Stimulated activated CD8-positive, alpha-beta memory T cell treated with anti-CD3 and anti-CD28 coated beads, Interleukin-15, amount 100 ng/mL, for 24 hours (primary cell): ENCODE measurements around the gene APOBEC3B.
"Not testable (repeated sequence)": the region's sequence is repeated elsewhere in the genome, so short reads cannot be mapped to it uniquely, and the experiment has no call there.

ENCODE experiments used
- DNase-seq: peaks from one replicate; pipeline ENCODE4 v3.0.0-alpha.2; 2020; ENCODE audit warnings: low read depth

APOBEC3B gene

DNA sequence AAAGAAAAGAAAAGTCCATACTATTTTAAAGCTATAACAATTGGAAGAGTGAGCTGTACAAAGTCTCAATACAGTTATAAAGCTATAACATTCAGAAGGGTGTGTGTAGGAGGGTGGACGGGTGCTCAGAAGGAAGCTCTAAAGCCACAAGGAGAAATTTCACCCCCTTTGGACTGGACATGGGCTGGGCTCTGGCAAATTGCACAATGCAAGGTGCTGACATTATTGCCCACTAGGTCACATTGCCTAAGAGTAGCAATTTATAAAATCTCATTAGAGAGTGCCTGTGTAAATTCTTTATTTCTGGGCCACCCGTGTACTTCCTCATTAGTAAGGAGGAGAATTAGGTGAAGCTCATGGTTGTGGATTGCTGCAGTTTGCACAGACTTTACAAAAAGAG is 30.4 kb upstream of the APOBEC3B start:
- no peak for DNase-seq

GRCh38 chr22:38952281-38952993 is 29.7 kb upstream of the APOBEC3B start:
- DNase-seq = no peak

GRCh38 chr22:38953091-38953490 is 29.1 kb upstream of the APOBEC3B start:
- no peak for DNase-seq

DNA sequence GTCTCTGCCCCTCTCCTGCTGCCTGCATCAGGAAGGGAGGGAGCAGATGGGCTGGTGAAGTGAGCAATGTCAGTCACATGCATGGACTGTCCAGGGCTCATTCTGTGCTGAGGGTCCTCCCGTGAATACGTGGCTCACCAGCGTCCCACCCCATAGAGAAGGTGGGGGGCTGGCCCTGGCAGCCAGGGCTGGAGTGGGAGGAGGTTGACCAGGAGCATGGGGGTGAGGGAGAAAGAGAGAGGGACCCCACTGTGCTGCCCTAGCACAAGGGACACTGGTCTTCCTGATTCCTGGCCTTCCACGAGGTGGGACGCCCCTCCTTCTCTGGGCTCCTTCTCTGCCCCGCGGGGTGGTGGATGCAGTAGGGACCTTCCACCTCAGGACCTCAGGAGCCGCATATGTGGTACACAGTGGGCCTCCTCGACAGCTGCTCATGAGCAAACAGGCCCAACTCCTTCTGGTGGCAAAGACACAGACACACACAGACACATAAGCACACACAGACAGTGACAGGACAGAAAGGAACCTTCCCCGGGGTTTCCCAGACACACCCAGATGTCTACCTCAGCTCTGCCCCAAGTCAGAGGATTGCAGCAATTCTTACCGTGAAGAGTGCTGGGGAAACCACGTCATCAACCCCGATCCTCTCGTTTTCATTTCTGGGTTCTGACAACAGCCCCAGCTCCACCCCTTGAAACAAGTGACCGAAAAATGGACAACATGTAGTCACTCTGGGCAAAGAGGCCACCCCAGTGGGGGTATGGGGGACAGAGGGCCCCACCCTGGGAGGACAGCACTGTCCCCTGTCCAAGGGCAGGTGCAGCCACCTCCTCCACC is 28.4 kb upstream of the APOBEC3B start:
- no peak for DNase-seq

DNA sequence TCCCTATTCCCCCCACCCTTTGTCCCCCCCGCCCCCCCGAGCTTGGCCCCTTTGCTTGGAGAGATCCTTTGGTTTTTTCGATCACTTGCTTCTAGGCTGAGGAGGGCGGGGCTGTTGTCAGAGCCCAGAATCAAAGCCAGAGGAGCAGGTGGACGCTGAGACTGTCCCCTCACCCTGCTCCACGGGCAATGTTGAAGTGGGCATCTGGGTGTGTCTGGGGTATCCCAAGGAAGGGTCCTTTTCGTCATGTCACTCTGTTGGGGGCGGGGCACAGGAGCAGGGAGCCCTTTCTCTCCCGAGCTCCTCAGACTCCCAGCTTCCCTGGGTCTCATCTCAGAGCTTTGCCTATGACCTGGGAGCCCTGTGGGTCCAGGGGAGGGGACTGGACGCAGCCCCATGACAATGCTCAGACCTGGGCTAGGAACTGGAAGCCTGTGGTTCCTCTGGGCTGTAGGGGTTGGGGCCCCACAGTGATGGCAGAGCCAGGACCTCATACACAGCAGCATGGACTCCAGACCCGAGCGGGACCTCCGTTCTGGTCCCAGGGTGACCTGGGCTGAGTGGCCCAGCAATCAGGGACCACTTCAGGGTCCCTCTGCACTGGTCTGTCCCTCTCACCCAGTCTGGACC is 27.6 kb upstream of the APOBEC3B start:
- DNase-seq = no peak

GRCh38 chr22:38955250-38955905 is 26.8 kb upstream of the APOBEC3B start:
- DNase-seq = no peak

DNA sequence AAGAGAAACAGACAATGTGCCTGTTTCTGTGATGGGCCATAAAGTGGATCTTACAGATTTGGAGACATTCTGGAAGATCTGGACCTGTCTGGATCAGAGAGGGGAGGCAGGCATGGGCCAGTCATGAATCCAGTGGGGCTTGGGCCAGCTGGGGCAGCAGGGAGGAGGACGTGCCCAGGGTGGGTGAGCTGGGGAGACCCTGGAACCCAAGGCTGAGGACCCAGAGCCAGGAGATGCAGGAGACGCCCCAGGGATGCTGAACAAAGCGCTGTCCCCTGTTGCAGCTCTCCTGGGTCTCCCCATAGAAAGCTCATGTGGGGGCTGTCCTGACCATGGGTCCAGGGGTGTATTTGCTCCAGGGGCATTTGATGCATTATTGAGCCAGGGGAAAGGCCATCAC is 26.2 kb upstream of the APOBEC3B start:
- no peak for DNase-seq

- DNase-seq = no peak
Observed at GRCh38 chr22:38956551-38956950, 25.6 kb upstream of the APOBEC3B start.

GRCh38 chr22:38957046-38957770 is 24.9 kb upstream of the APOBEC3B start, which contains the start of gene APOBEC3A:
Gene APOBEC3A, plus strand, starts transcription at chr22:38957609. Its CDS starts 83 bp downstream, at chr22:38957692.
- no peak for DNase-seq

DNA sequence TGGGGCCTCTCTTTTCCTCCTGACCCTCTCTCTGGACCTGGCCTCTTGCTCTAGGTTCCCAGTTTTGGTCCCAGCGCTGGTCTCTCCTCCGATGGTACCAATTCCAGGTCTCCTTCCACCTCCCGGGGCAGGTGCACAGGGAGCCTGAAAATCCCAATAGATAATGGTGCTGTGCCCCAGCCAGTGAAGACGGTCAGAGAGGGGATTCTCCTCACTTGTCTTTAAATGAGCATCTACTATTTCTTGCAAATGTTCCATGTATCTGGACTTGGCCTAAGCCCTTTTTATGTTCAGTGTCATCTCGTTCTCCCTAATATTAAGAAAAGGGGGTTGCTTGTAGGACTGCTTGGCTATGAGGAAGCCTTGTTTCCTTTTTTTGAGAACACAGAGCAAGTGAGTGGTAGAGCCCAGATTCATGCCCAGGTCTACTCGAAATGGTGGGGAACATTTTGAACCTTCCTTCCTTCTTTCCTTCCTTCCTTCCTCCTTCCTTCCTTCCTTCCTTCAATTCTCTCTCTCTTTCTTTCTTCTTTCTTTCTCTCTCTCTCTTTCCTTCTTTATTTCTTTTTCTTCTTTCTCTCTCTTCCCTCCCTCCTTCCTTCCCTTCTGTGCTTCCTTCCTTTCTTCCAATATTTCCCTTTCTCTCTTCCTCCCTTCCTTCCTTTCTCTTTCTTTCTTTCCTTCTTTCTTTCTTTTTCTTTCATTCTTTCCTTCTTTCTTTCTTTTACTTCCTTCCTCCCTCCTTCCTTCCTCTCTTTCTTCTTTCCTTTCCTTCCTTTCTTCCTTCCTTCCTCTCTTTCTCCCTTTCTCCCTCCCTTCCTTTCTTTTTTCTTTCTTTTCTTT is 24.1 kb upstream of the APOBEC3B start:
- no peak for DNase-seq

DNA sequence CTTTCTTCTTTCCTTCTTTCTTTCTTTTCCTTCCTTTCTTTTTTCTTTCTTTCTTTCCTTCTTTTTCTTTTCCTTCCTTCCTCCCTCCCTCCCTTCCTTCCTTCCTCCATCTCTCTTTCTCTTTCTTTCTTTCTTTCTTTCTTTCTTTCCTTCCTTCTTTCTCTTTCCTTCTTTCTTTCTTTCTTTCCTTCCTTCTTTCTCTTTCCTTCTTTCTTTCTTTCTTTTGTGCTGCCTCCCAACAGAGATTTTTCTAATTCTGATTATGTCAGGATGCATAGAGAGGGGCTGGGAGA is 23.6 kb upstream of the APOBEC3B start:
- not testable (repeated sequence) for DNase-seq

- no peak for DNase-seq
Observed at GRCh38 chr22:38959590-38959989, 22.6 kb upstream of the APOBEC3B start.

- DNase-seq = not testable (repeated sequence)
Observed at GRCh38 chr22:38960673-38961072, 21.5 kb upstream of the APOBEC3B start.

DNA sequence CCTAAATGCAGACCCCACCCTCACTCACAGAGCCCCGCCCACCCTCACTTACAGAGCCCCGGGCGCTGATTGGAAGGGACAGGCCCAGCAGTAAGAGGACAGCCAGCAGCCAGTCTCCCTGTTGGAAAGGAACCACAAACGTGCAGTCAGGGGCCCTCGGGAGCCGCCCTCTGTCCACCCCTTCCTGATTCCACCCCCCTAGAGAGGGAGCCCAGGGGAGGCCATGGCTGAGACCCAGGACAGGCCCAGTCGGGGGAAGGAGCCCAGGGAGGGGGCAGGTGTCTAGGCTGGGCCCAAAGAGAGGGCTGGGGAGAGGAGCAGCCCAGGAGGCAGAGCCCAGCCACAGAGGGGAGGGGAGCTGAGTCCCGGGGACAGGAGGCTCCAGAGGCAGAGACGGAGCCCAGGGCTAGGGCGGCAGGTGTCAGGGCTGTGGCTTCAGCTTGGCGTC is 18.8 kb upstream of the APOBEC3B start:
- not testable (repeated sequence) for DNase-seq

- DNase-seq = no peak
Observed at GRCh38 chr22:38963872-38964271, 18.3 kb upstream of the APOBEC3B start.

DNA sequence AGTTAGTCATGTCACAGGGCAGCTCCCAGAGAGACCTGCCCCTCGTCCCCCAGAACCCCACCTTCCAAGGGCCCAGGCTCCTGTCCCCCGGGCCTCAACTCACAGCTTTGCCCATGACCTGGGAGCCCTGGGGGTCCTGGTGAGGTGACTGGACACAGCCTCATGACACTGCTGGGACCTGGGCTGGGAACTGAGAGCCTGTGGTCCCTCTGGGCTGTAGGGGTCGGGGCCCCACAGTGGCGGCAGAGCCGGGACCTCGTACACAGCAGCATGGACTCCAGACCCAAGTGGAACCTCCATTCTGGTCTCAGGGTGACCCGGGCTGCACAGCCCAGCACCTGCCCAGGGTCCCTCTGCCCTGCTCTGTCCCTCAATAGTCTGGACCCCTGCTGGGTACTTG is 17.8 kb upstream of the APOBEC3B start:
- DNase-seq = no peak

GRCh38 chr22:38964989-38965388 is 17.2 kb upstream of the APOBEC3B start:
- no peak for DNase-seq

DNA sequence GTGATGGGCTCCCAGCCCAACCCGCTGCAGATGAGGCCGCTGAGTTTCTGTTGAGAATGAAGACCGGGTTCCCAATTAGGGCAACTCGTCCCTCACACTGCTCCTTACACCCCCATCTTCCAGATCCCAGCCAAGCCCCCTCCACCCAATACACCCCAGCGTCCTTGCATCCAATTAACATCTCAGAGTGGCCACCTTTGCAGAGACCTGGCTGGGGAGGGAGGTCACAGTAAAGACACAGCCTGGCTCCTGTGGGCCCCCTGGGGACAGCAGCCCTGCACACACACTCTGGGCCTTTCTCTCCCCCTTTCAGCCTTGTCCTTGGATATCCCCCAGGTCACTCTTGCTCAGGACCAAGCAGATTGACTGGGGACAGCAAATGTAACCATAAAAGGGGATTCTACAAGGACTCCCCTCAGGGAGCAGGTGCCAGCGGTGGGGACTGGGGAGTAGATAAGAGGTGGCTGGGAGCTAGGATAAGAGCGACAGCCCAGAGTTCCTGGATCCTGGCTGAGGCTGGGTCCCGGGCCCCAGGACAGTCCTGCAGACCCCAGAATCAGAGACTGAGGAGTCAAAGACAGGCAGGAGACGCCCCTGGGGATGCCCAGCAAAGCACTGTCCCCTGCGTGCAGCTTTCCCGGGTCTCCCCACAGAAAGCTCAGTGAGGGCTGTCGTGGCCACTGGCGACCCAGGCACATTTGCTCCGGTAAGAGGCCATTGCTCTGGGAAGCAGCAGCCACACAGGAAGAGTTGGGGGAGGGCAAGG is 16.4 kb upstream of the APOBEC3B start:
- no peak for DNase-seq

DNA sequence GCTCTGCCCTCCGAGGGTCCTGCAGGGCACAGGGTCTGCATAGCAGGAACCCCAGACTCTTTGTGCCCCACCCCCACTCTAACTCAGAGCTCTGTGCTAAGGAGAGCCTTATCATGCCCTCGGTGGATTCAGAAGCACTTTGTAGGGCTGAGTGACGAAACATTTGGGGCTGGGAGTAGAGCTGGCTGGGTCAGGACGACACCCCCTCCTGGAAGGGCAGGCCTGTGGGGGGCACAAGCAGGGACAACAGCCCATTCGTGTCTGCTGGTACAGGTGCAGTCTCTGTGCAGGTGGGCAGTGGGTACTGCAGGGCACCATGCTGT is 15.8 kb upstream of the APOBEC3B start:
- no peak for DNase-seq

DNA sequence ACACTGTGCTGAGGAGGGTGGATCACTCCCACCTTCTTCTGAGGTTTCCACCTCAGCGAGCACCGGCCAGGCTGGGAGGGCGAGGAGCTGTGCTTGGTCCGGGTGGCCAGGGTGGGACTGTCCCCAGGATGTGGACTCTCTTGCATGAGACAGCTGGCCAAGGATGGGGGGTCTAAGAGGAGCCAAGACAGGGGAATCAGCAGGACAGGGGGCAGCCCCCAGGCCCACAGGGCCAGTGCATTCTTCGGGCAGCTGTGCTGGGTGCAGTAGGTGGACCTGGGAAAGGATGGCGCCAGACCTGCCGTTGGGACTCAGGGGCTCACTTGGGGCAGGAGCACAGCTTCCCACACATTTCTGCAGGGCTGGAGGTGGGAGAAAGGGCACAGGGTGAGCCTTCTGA is 15.2 kb upstream of the APOBEC3B start:
- DNase-seq = no peak
